Kidney epithelial cell (primary cell): ENCODE measurements around the gene CEACAM3. TPM values are rescaled to one million over a fixed set of nuclear protein-coding genes. Genes with fewer than 3 reads are reported as not detected.

Source experiments
- DNase-seq: peaks from one replicate; pipeline ENCODE4 v3.0.0-alpha.2; 2010; ENCODE audit warnings: low read depth
- H3K27me3 ChIP-seq: 2 replicates; pipeline ENCODE4 v1.6.0; 2011; ENCODE audit warnings: low read length; ENCODE audit not compliant: control insufficient read depth, insufficient read depth
- H3K36me3 ChIP-seq: 2 replicates; pipeline ENCODE4 v1.5.1; 2011; ENCODE audit warnings: low read length; ENCODE audit not compliant: control insufficient read depth, insufficient read depth
- H3K4me3 ChIP-seq: 2 replicates; pipeline ENCODE4 v1.5.1; 2011; ENCODE audit warnings: low read depth, mild to moderate bottlenecking, control low read depth, low read length
- total RNA-seq: library from RNA; depleted of rRNA; stranded (reverse); fragments of >200 nt; gene quantifications from 2 replicates; pipeline ENCODE4 v1.2.3, GENCODE V29; 2015
- TF ChIP-seq, protein P1 (sequence below): IDR thresholded peaks from 2 replicates; pipeline ENCODE4 v1.5.1; 2011; ENCODE audit warnings: mild to moderate bottlenecking, moderate library complexity, low read length, control low read depth, inconsistent platforms; ENCODE audit not compliant: insufficient read depth, poor library complexity, severe bottlenecking

CEACAM3 gene
- total RNA-seq, 1 donor from 2014 or later = not detected

DNA sequence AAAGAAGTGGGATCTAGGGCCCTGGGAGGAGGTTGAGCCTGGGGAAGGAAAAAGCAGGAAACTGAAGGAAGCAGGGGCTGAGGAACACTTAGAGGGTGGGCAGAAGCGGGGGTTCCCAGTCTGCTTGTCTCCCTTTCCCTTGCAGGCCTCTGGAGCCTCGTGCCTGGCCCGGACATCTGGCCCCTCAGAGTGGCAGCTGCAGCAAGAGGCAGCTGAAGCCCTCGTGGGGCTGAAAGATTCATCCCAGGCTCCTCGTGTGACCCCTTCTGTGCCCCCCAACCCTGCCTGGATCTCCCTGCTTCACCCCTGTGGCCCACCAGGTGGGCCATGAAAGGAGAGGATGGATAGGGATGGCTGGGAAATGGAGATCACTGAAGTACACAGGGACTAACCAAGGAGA, 54.0 kb downstream of the CEACAM3 start:
- H3K36me3 ChIP-seq = no peaks in the 10 kb centered on the region
- peaks cover 9% of the 10 kb centered on the region for H3K27me3 ChIP-seq
- DNase-seq = no peak
- no peak overlapping the region for H3K4me3 ChIP-seq
- TF ChIP-seq, protein P1, sequence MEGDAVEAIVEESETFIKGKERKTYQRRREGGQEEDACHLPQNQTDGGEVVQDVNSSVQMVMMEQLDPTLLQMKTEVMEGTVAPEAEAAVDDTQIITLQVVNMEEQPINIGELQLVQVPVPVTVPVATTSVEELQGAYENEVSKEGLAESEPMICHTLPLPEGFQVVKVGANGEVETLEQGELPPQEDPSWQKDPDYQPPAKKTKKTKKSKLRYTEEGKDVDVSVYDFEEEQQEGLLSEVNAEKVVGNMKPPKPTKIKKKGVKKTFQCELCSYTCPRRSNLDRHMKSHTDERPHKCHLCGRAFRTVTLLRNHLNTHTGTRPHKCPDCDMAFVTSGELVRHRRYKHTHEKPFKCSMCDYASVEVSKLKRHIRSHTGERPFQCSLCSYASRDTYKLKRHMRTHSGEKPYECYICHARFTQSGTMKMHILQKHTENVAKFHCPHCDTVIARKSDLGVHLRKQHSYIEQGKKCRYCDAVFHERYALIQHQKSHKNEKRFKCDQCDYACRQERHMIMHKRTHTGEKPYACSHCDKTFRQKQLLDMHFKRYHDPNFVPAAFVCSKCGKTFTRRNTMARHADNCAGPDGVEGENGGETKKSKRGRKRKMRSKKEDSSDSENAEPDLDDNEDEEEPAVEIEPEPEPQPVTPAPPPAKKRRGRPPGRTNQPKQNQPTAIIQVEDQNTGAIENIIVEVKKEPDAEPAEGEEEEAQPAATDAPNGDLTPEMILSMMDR = no peak

DNA sequence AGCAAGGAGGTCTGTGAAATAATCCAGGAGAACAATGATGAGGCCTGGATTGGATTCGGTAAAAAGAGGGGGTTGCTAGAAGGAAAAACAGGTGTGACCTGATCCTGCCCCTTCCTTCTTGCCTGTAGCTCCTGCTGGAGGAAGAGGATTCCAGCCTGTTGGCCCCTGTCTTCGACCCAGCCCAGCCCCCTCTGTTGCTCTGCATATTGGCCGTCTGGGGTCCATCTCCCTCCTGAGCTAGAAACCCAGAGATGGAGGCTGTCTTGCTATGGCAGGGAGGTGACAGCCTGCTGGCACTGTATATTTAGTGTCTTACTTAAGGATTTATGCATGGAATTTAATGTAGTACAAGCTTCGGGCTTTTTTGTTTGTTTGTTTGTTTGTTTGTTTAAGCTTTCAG, 55.1 kb downstream of the CEACAM3 start:
- TF ChIP-seq, protein P1 = no peak
- Histone ChIP-seq H3K27me3 (peaks cover 9% of the 10 kb centered on the region), H3K4me3 (no peak overlapping the region), H3K36me3 (no peaks in the 10 kb centered on the region)
- DNase-seq = no peak

DNA sequence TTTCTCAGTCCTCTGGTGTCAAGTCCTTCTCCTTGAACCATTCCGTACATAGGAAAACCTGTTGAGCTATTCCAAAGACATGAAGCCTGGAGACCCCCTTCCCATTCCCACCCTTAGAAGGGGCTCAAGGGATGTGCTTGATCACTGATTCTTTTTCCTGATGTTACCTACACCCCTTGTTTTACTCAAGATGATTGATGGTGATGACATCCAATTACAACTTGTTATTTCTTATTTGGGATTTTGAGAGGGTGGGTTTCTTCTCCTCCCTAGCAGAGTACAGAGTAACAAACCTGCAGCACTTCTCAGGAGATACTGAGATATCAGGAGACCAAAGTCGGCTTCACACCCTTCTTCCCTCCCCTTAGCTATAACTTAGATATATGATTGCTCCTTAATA, 57.0 kb downstream of the CEACAM3 start:
- peaks cover 9% of the 10 kb centered on the region for H3K27me3 ChIP-seq
- no peak for DNase-seq
- no peaks in the 10 kb centered on the region for H3K36me3 ChIP-seq
- H3K4me3 ChIP-seq = no peak overlapping the region
- TF ChIP-seq, protein P1 = no peak

DNA sequence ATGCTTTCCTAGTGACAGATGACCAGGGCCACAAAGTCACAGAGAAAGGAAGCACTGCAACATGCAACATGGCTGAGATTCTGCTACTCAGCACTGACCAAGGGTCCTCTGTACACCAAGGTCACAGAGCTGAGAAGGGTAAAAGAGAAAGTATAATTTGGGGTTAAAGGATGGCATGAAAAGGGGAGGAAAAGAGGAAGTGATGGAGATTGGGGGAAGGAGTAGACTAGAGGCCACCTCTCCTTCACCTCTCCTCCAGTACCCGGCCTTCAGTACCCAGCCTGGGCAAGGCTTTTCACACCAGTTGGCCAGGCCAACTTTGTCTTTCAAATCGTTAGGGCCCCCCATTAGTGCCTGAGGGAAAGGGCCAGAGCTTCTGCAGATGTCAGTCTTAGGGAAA, 57.4 kb downstream of the CEACAM3 start:
- Histone ChIP-seq H3K27me3 (peaks cover 9% of the 10 kb centered on the region), H3K36me3 (no peaks in the 10 kb centered on the region), H3K4me3 (no peak overlapping the region)
- TF ChIP-seq, protein P1 = no peak
- no peak for DNase-seq

DNA sequence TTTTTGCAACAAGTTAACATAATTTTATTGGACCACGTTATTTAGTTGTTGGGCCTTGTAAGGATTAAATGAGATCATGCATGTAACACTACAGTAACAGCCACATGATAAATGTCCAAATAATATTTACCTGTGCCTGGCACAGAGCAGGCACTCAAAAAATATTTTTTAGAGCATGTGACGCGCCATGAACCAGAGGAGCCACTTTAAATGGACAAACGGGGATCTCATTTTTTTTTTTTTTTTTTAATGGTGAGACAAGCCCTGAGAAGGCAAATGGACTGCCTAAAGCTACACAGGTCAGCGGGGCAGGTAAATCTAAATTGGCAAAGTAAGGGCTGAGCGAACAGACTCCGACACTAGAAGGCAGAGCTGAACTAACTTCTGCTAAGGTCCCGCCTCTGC, 62.8 kb downstream of the CEACAM3 start:
- H3K27me3 ChIP-seq = peaks cover under 1% of the 10 kb centered on the region
- peak overlapping the region; percentile 22 for H3K4me3 ChIP-seq
- TF ChIP-seq, protein P1 = no peak
- H3K36me3 ChIP-seq = peaks cover 4% of the 10 kb centered on the region
- DNase-seq = no peak

DNA sequence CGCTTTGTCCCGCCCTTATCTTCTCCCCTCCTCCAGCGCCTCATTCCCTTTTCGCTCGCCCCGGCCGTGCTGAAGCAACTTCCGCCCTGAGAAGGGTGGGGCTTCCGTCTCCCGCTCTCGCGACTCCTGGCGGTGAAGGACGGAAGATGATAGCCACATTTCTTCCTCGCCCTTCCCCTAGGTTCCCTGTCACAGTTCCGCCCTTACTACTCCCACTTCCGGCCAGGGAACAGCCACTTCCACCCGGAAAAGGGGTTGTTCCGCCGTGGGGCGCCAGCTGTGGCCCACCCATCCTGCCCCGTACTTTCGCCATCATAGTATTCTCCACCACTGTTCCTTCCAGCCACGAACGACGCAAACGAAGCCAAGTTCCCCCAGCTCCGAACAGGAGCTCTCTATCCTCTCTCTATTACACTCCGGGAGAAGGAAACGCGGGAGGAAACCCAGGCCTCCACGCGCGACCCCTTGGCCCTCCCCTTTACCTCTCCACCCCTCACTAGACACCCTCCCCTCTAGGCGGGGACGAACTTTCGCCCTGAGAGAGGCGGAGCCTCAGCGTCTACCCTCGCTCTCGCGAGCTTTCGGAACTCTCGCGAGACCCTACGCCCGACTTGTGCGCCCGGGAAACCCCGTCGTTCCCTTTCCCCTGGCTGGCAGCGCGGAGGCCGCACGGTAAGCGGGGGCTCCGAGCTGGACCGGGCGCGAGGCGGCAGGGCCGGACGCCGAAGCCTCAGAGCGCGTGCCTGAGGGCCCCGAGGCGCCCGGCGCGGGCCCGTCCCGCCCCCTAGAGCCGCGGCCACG, 63.4 kb downstream of the CEACAM3 start, which contains the start of gene RPS19:
RPS19 (plus strand) TSS at position 638 of the 801 bp plus-strand sequence. CDS start 520 bp downstream, outside the sequence.
- TF ChIP-seq, protein P1 = peak; percentile 61
- peaks cover 7% of the 10 kb centered on the region for H3K36me3 ChIP-seq
- no peaks in the 10 kb centered on the region for H3K27me3 ChIP-seq
- peak within 1 kb of the TSS; percentile 88 for H3K4me3 ChIP-seq
- DNase-seq = peak; percentile 83
